ENCODE results near the gene VWF. TPM values are rescaled to one million over a fixed set of nuclear protein-coding genes. Genes with fewer than 3 reads are reported as not detected.

VWF gene
- total and polyA plus RNA-seq, 2 of the 13 experiments (the other 11 are each of a cell fraction or from before 2014, with no cell fraction given), result 0.20 to 0.25 TPM

DNA sequence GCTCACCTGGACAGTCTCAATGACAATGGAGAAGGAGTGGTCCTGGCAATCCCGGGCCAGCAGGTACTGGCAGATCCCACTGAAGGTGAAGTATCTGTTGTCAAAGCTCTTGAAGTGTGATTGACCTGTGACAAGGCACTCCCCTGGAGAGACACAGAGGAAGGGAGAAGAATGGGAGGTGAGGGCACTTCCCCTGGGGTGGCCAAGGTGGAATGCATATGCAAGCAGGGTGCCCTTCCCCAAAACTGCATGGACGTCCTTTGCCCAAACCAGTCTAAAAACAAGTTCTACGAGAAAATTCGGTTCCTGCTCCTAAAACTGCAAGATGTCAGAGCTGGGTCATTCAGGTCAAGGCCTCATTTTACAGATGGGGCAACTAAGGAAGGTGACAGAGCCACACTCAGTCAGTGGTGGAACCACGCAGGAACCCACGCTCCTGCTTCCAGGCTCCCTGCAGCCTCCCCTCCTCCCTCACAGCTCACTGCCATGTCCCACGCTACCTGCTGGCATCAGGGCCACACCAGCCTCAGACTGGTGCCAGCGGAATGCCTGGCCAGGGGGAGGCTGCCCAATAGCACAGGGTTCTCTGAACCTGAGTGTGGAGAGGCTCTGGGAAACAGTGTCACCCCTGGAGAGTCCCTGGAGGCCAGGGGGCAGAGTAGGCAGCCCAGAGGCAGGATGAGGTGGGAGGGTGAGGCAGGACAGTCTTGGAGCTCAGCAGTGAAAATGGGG is 59.2 kb downstream of the VWF start:
- H3K4me3 ChIP-seq (replicated peaks in 1 of 3; ENCODE audit: insufficient read depth in 1 of 3, low read depth in 2 of 3, low read length in 3 of 3), result no peak overlapping the region
- DNase-seq (ENCODE audit: low spot score) (no peak), ATAC-seq (no peak), FAIRE-seq (no peak)
- in situ Hi-C loops (cut with HindIII; ENCODE audit: extremely low pct_ligation_motif_present, low pct_unique_long_range_greater_than_20kb), result loop anchor here (25.0 kb wide), 1 partner anchor 397 kb away; the partner anchor contains the start of genes TAPBPL and VAMP1
- H3K36me3 ChIP-seq (replicated peaks in 1 of 2; ENCODE audit: control insufficient read depth in 1 of 2, insufficient read depth in 2 of 2, low read length in 2 of 2), result no peaks in the 10 kb centered on the region
- no TSS peak for BruUV-seq (replicated peaks)
- H3K27ac ChIP-seq (ENCODE audit: extremely low read length, insufficient read depth, low read length), result no peak overlapping the region
- ChIA-PET CTCF (ENCODE audit: low intra/inter-chr PET ratio, low total read pairs) (no interaction called here), POLR2A (no interaction called here)
- 9% methylated on average over 5 of the region's 8 CpGs for WGBS (ENCODE audit: low lambda C conversion rate)
- H3K4me1 ChIP-seq (ENCODE audit: insufficient read depth, low read length), result peaks cover 46% of the 10 kb centered on the region
- H3K4me2 ChIP-seq (ENCODE audit: low read depth, low read length), result no peak overlapping the region
- no peak overlapping the region for H2AFZ ChIP-seq (ENCODE audit: low read length)
- no peaks in the 10 kb centered on the region for H3K9me3 ChIP-seq (ENCODE audit: low read length)
- intact Hi-C loops (cut with micrococcal nuclease; ENCODE audit: unreplicated experiment), result no loop called here
- H4K20me1 ChIP-seq (ENCODE audit: insufficient read depth, low read length), result no peaks in the 10 kb centered on the region
- H3K9ac ChIP-seq (ENCODE audit: insufficient read depth, low read depth, low read length), result no peak overlapping the region
- H3K79me2 ChIP-seq (ENCODE audit: insufficient read depth, low read length), result no peaks in the 10 kb centered on the region
- peaks cover 0 to 15% of the 10 kb centered on the region in 2 experiments; a peak in 2 of 5 replicates for H3K27me3 ChIP-seq (ENCODE audit: control insufficient read depth in 1 of 2, insufficient read depth in 2 of 2, low read length in 2 of 2)
- TF ChIP-seq ZNF292 (CRISPR knock-in tag; IDR thresholded peaks at IDR 0.05; ENCODE audit: borderline replicate concordance, low read depth), result no peak
- no peak for TF ChIP-seq HOXD1 (CRISPR knock-in tag; IDR thresholded peaks at IDR 0.05)
- no peak for TF ChIP-seq ZNF605 (CRISPR knock-in tag; IDR thresholded peaks at IDR 0.05)
- TF ChIP-seq STAT5B (CRISPR knock-in tag; IDR thresholded peaks at IDR 0.05), result no peak
- no peak for TF ChIP-seq ZNF569 (CRISPR knock-in tag; IDR thresholded peaks at IDR 0.05; ENCODE audit: borderline replicate concordance)
- no peak for TF ChIP-seq ZZZ3 (CRISPR knock-in tag; IDR thresholded peaks at IDR 0.05; ENCODE audit: borderline replicate concordance)
- TF ChIP-seq SRSF9 (IDR thresholded peaks at IDR 0.05; ENCODE audit: borderline replicate concordance, insufficient read depth, low read depth, low read length, poor library complexity, severe bottlenecking), result no peak
- no peak for TF ChIP-seq ZNF570 (CRISPR knock-in tag; IDR thresholded peaks at IDR 0.05; ENCODE audit: borderline replicate concordance)
- TF ChIP-seq, protein P1, sequence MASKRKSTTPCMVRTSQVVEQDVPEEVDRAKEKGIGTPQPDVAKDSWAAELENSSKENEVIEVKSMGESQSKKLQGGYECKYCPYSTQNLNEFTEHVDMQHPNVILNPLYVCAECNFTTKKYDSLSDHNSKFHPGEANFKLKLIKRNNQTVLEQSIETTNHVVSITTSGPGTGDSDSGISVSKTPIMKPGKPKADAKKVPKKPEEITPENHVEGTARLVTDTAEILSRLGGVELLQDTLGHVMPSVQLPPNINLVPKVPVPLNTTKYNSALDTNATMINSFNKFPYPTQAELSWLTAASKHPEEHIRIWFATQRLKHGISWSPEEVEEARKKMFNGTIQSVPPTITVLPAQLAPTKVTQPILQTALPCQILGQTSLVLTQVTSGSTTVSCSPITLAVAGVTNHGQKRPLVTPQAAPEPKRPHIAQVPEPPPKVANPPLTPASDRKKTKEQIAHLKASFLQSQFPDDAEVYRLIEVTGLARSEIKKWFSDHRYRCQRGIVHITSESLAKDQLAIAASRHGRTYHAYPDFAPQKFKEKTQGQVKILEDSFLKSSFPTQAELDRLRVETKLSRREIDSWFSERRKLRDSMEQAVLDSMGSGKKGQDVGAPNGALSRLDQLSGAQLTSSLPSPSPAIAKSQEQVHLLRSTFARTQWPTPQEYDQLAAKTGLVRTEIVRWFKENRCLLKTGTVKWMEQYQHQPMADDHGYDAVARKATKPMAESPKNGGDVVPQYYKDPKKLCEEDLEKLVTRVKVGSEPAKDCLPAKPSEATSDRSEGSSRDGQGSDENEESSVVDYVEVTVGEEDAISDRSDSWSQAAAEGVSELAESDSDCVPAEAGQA (IDR thresholded peaks at IDR 0.05; ENCODE audit: low read depth), result no peak
- TF ChIP-seq, protein P1 (CRISPR knock-in tag; IDR thresholded peaks at IDR 0.05; ENCODE audit: borderline replicate concordance), result no peak
- TF ChIP-seq CREB1 (IDR thresholded peaks at IDR 0.05), result no peak
- TF ChIP-seq CREB1 (CRISPR knock-in tag; IDR thresholded peaks at IDR 0.05), result no peak
- TF ChIP-seq GPN1 (CRISPR knock-in tag; IDR thresholded peaks at IDR 0.05; ENCODE audit: borderline replicate concordance), result no peak
- TF ChIP-seq, protein P2, sequence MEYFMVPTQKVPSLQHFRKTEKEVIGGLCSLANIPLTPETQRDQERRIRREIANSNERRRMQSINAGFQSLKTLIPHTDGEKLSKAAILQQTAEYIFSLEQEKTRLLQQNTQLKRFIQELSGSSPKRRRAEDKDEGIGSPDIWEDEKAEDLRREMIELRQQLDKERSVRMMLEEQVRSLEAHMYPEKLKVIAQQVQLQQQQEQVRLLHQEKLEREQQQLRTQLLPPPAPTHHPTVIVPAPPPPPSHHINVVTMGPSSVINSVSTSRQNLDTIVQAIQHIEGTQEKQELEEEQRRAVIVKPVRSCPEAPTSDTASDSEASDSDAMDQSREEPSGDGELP (IDR thresholded peaks at IDR 0.05; ENCODE audit: borderline replicate concordance, low read depth), result no peak
- no peak for TF ChIP-seq ZSCAN22 (CRISPR knock-in tag; IDR thresholded peaks at IDR 0.05)
- TF ChIP-seq MIER2 (CRISPR knock-in tag; IDR thresholded peaks at IDR 0.05), result no peak
- no peak for TF ChIP-seq SRSF1 (optimal IDR thresholded peaks at IDR 0.05; ENCODE audit: low read depth, low read length)

Measured in HepG2 (cell line).